OCI-LY1 (cell line): Measurements from ENCODE around the gene DIP2A.

Source experiments
- H2AFZ ChIP-seq: fragments of 200-600 bp; sonication (generic), shearing (Covaris generic); 2 replicates; pipeline ENCODE4 v1.6.0; 2014; ENCODE audit warnings: antibody characterized with exemption, mild to moderate bottlenecking, low read length
- H3F3A ChIP-seq: fragments of 200-600 bp; sonication (generic), shearing (Covaris generic); 2 replicates; pipeline ENCODE4 v1.6.0; 2014; ENCODE audit warnings: mild to moderate bottlenecking, antibody characterized with exemption, low read length, moderate library complexity; ENCODE audit not compliant: insufficient read depth
- H3K27ac ChIP-seq: fragments of 200-600 bp; sonication (generic); 2 replicates; pipeline ENCODE4 v1.5.1; 2014; ENCODE audit warnings: low read length, mixed run types, mild to moderate bottlenecking, low read depth; ENCODE audit not compliant: poor library complexity, severe bottlenecking
- H3K27me3 ChIP-seq: fragments of 200-600 bp; sonication (generic); 2 replicates; pipeline ENCODE4 v1.6.0; 2014; ENCODE audit warnings: antibody characterized with exemption, mild to moderate bottlenecking, low read length, moderate library complexity; ENCODE audit not compliant: insufficient read depth
- H3K36me3 ChIP-seq: fragments of 200-600 bp; sonication (generic); 2 replicates; pipeline ENCODE4 v1.6.1; 2014; ENCODE audit warnings: mild to moderate bottlenecking, antibody characterized with exemption, low read length, moderate library complexity, mixed read lengths; ENCODE audit not compliant: insufficient read depth
- H3K4me1 ChIP-seq: fragments of 200-600 bp; sonication (generic); 2 replicates; pipeline ENCODE4 v1.5.1; 2014; ENCODE audit warnings: mild to moderate bottlenecking, low read length, moderate library complexity; ENCODE audit not compliant: insufficient read depth, severe bottlenecking
- H3K4me2 ChIP-seq: fragments of 200-600 bp; sonication (generic), shearing (Covaris generic); 2 replicates; pipeline ENCODE4 v1.6.1; 2014; ENCODE audit warnings: low read length
- H3K4me3 ChIP-seq: fragments of 200-600 bp; sonication (generic); 2 replicates; pipeline ENCODE4 v1.5.1; 2014; ENCODE audit warnings: low read length, low read depth, mild to moderate bottlenecking, mixed read lengths; ENCODE audit not compliant: poor library complexity, severe bottlenecking
- H3K79me2 ChIP-seq: fragments of 200-600 bp; shearing (Covaris generic); 2 replicates; pipeline ENCODE4 v1.6.1; 2016; ENCODE audit warnings: mixed run types, low read length, mixed read lengths; ENCODE audit not compliant: insufficient read depth
- H3K9ac ChIP-seq: fragments of 200-600 bp; sonication (generic), shearing (Covaris generic); 2 replicates; pipeline ENCODE4 v1.6.1; 2014; ENCODE audit warnings: mild to moderate bottlenecking, low read length, mixed read lengths
- H3K9me2 ChIP-seq: fragments of 200-600 bp; sonication (generic), shearing (Covaris generic); 2 replicates; pipeline ENCODE4 v1.6.1; 2014; ENCODE audit warnings: low read depth, mild to moderate bottlenecking, low read length, mixed read lengths
- H3K9me3 ChIP-seq: fragments of 200-600 bp; shearing (Covaris generic); 2 replicates; pipeline ENCODE4 v1.6.1; 2014; ENCODE audit warnings: low read length, mixed read lengths
- H4K20me1 ChIP-seq: fragments of 200-600 bp; sonication (generic), shearing (Covaris generic); 2 replicates; pipeline ENCODE4 v1.6.0; 2016; ENCODE audit warnings: mild to moderate bottlenecking, low read length; ENCODE audit not compliant: insufficient read depth
- CTCF ChIP-seq: fragments of 200-600 bp; sonication (generic), shearing (Covaris generic); IDR thresholded peaks from 2 replicates; pipeline ENCODE4 v1.5.1; 2017; ENCODE audit warnings: mild to moderate bottlenecking, antibody characterized with exemption, low read length, moderate library complexity, mixed read lengths
- EZH2 ChIP-seq: fragments of 200-600 bp; sonication (generic), shearing (Covaris generic); IDR thresholded peaks from 2 replicates; pipeline ENCODE4 v1.8.0; 2017; ENCODE audit warnings: borderline replicate concordance, mixed run types, mild to moderate bottlenecking, antibody characterized with exemption, low read length, moderate library complexity, mixed read lengths

DIP2A gene

GRCh38 chr21:46544003-46544402, 85.3 kb downstream of the DIP2A start:
- Histone ChIP-seq H3K79me2 (no peaks in the 10 kb centered on the region), H3K4me1 (no peaks in the 10 kb centered on the region), H3K4me3 (no peak overlapping the region), H3K27ac (no peak overlapping the region), H2AFZ (no peak overlapping the region), H3K9me3 (no peaks in the 10 kb centered on the region), H3K27me3 (no peaks in the 10 kb centered on the region), H4K20me1 (no peaks in the 10 kb centered on the region), H3F3A (no peaks in the 10 kb centered on the region), H3K4me2 (no peak overlapping the region), H3K36me3 (peaks cover 70% of the 10 kb centered on the region), H3K9ac (no peak overlapping the region), H3K9me2 (no peaks in the 10 kb centered on the region)
- TF ChIP-seq EZH2 (no peak), CTCF (no peak)

GRCh38 chr21:46544824-46545223, 86.1 kb downstream of the DIP2A start:
- Histone ChIP-seq H3K4me2 (no peak overlapping the region), H3F3A (no peaks in the 10 kb centered on the region), H3K9ac (no peak overlapping the region), H3K4me1 (no peaks in the 10 kb centered on the region), H3K27ac (no peak overlapping the region), H2AFZ (no peak overlapping the region), H3K9me3 (no peaks in the 10 kb centered on the region), H3K79me2 (no peaks in the 10 kb centered on the region), H4K20me1 (no peaks in the 10 kb centered on the region), H3K4me3 (no peak overlapping the region), H3K27me3 (no peaks in the 10 kb centered on the region), H3K36me3 (peaks cover 64% of the 10 kb centered on the region), H3K9me2 (no peaks in the 10 kb centered on the region)
- TF ChIP-seq EZH2 (no peak), CTCF (no peak)

DNA sequence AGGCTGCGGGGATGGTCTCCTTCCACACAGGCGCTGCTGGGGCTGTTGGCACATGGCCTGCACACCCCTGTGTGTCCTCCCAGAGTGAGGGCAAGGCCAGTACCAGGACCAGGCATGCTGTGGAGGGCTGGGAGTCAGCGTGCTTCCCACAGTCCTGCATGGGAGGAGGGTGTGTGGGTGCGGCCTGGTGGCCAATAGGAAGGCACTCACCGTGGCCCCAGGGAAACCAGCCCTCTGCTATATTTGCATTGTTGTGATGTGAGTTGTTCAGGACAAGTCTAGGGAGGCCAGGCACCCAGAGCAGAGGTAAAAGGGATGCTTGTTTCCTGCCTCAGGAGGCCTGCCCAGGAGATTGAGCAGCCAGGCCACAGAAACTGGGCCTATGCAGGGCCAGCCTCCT, 86.7 kb downstream of the DIP2A start:
- no peaks in the 10 kb centered on the region for H3K27me3 ChIP-seq
- no peak for TF ChIP-seq CTCF
- no peak for TF ChIP-seq EZH2
- no peak overlapping the region for H3K4me2 ChIP-seq
- peaks cover 3% of the 10 kb centered on the region for H3K4me1 ChIP-seq
- no peak overlapping the region for H3K27ac ChIP-seq
- peaks cover 59% of the 10 kb centered on the region for H3K36me3 ChIP-seq
- no peaks in the 10 kb centered on the region for H3K9me3 ChIP-seq
- H3F3A ChIP-seq, result no peaks in the 10 kb centered on the region
- no peaks in the 10 kb centered on the region for H3K79me2 ChIP-seq
- no peak overlapping the region for H3K4me3 ChIP-seq
- H4K20me1 ChIP-seq, result no peaks in the 10 kb centered on the region
- no peak overlapping the region for H2AFZ ChIP-seq
- H3K9me2 ChIP-seq, result no peaks in the 10 kb centered on the region
- no peak overlapping the region for H3K9ac ChIP-seq
